OCI-M2 (cell line): ENCODE results near the gene PTPRT.

ENCODE experiments used
- DNase-seq: peaks from one replicate; lab custom pipeline; 2025; ENCODE audit not compliant: unreplicated experiment; lab: John Stamatoyannopoulos, UW

Gene PTPRT

GRCh38 chr20:42093542-42094440, 1095.9 kb downstream of the PTPRT start:
- DNase-seq: no peak

- no peak for DNase-seq
These were observed 1096.7 kb downstream of the PTPRT start for GRCh38 chr20:42093041-42093440.

DNA sequence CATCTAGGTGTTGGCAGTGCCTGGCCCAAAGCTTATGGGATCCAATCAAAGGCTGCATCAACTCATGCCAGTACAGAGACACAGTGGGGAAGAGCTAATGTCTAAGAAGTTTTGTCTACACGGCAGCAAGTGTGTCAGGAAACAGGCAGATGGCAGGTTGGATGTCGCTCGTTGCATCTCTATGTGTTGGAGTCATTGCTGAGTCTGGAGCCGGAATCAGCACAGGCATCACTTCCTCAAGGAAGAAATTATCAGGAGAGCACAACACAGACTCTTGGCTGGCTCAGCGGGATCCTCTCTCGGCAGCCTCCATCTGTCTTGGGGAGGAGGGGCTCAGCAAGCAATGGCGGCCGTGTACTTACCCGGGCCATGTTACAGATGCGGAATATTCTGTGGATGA, 1104.3 kb downstream of the PTPRT start:
- DNase-seq: no peak

GRCh38 chr20:42083280-42083679, 1106.4 kb downstream of the PTPRT start:
- DNase-seq: no peak

- no peak for DNase-seq
These were observed 1107.1 kb downstream of the PTPRT start for GRCh38 chr20:42082611-42083010.

DNA sequence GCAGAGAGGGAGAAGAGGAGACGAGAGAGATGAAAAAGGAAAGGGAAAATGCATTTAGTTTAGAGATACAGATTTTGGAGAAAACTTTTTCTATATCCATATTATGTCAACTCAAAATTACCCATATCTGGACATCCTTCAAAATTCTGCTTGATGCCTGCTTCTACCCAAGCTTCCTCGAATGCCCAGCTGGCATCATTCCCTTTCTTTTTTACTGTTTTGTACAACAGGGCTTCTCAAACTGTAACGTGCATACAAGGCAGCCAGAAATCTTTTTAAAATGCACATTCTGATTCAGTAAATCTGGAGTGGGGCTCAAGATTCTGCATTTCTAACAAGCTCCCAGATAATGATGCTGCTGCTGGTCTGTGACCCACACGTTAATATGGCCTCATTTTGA, 1108.8 kb downstream of the PTPRT start:
- no peak for DNase-seq

GRCh38 chr20:42074944-42075343, 1114.8 kb downstream of the PTPRT start:
- DNase-seq: no peak

- no peak for DNase-seq
These were observed 1122.1 kb downstream of the PTPRT start for GRCh38 chr20:42067596-42067995.

GRCh38 chr20:42067174-42067573, 1122.5 kb downstream of the PTPRT start:
- DNase-seq: no peak

GRCh38 chr20:42063141-42063540, 1126.6 kb downstream of the PTPRT start:
- no peak for DNase-seq

DNA sequence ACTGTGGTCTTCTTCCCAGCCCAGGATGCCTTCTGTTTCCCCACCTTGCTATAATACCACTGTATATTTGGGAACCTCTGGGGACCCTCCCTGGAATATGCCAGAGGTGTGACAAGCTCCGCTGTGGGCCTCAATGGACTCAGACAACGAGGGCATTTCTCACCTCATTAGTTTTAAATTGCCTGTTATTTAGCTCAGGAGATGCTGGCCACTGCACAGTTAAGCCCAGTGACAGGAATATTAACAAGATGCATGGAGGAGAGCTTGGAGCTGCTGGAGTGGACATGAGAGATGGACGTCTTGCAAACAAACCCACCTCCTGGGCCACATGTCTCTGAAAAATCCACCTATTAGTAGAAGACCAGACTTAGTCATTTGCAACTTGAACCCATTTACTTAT, 1136.4 kb downstream of the PTPRT start:
- no peak for DNase-seq

- no peak for DNase-seq
These were observed 1137.8 kb downstream of the PTPRT start for GRCh38 chr20:42051921-42052320.

- DNase-seq: no peak
These were observed 1143.2 kb downstream of the PTPRT start for GRCh38 chr20:42046371-42047085.

GRCh38 chr20:42043921-42044320, 1145.8 kb downstream of the PTPRT start:
- DNase-seq: no peak

- no peak for DNase-seq
These were observed 1148.6 kb downstream of the PTPRT start for GRCh38 chr20:42041000-42041565.

DNA sequence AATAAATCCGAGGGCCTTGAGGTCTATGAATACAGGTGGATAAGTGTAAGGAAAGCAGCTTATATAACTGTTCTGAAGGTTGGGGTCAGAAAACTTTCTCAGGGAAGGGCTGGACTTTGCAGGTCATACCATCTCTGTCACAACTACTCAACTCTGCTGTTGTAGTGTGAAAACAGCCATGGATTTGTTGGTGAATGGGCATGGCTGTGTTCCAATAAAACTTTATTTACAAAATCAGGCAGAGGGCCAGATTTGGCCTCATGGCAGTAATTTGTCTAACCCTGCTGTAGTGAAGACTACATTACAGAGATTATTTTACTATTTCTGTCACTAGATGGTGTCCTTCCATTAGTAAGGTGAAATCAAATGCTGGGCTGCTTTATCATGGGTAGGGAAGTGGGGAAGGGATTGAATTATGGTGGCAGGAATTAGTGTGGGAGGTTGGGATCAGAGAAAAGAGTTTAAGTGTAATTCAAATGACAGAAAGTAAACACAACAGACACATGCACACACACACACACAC, 1161.9 kb downstream of the PTPRT start:
- no peak for DNase-seq

GRCh38 chr20:42026599-42026998, 1163.1 kb downstream of the PTPRT start:
- DNase-seq: no peak

- DNase-seq: no peak
These were observed 1165.1 kb downstream of the PTPRT start for GRCh38 chr20:42024653-42025052.
